Left lung (tissue), 10 donors: ENCODE data around the gene ASB8. TPM values are rescaled to one million over a fixed set of nuclear protein-coding genes. Genes with fewer than 3 reads are reported as not detected.
"Not testable (repeated sequence)": the region's sequence is repeated elsewhere in the genome, so short reads cannot be mapped to it uniquely, and the experiment has no call there.

Experiments
- ATAC-seq: fragments of 200-7000 bp; cut with Tn5 transposase; one replicate; pipeline ENCODE4 v1.9.1; 2020; ENCODE audit warnings: moderate library complexity
- DNase-seq, 4 donors: peaks; one replicate each; pipeline ENCODE4 v3.0.0-alpha.2; 2013 to 2020
- H3K27ac ChIP-seq, 2 donors: fragments of 200-600 bp; sonication (generic) in 1 of 2; one replicate each; pipeline versions ENCODE4 v1.5.0 to v1.8.0; 2020 to 2021
- H3K27me3 ChIP-seq, 2 donors: fragments of 200-600 bp; sonication (generic) in 1 of 2; one replicate each; pipeline versions ENCODE4 v1.5.0 to v1.8.0; 2020 to 2021
- H3K36me3 ChIP-seq, 2 donors: fragments of 200-600 bp; sonication (generic) in 1 of 2; one replicate each; pipeline versions ENCODE4 v1.5.0 to v1.8.0; 2020 to 2021
- H3K4me1 ChIP-seq, 2 donors: fragments of 200-600 bp; one replicate each; pipeline ENCODE4 v1.8.0; 2021
- H3K4me3 ChIP-seq, 2 donors: fragments of 200-600 bp; sonication (generic) in 1 of 2; one replicate each; pipeline versions ENCODE4 v1.5.0 to v1.8.0; 2020 to 2021; ENCODE audit warnings: mild to moderate bottlenecking in 1 of 2
- H3K9me3 ChIP-seq, 2 donors: fragments of 200-600 bp; sonication (generic) in 1 of 2; one replicate each; pipeline versions ENCODE4 v1.5.0 to v1.8.0; 2020 to 2021
- intact Hi-C, 2 donors: fragments of 100-400 bp; cut with DNase I; formaldehyde crosslinking; loops; one replicate each; pipeline versions ENCODE4 v1.11.2 to v1.14.2; 2022
- polyA plus RNA-seq, 6 donors: library from polyadenylated mRNA; unstranded; fragments of 120-200 nt; gene quantifications; one replicate each; pipeline ENCODE4 v1.2.1, GENCODE V29; 2013; ENCODE audit not compliant: insufficient read length in 6 of 6
- total RNA-seq, 2 donors: library from RNA; stranded (reverse); fragmentation: NEBNext Ultra II Directional; extraction: Animal tissue kit (Norgen Biotek cat#: 25700); gene quantifications; one replicate each; pipeline ENCODE4 v1.2.1, GENCODE V29; 2021
- TF ChIP-seq, protein P1 (sequence below), 2 donors: fragments of 200-600 bp; sonication (generic) in 1 of 2; IDR thresholded peaks; one replicate each; pipeline versions ENCODE4 v1.5.0 to v1.8.0; 2021; ENCODE audit warnings: antibody characterized with exemption in 2 of 2
- donor health status: DM: no; HTN: yes; CAD: no.
- donor health status: DM: no; HTN: no; CAD: no.

The ASB8 gene
- total and polyA plus RNA-seq, 8 donors, result 26.8 to 44.5 (median 36.3) TPM

GRCh38 chr12:48115957-48116356, 41.4 kb downstream of the ASB8 start:
- DNase-seq, result no peak
- no peak for ATAC-seq
- H3K27me3 ChIP-seq, result no peaks in the 10 kb centered on the region
- intact Hi-C loops, result no loop called here
- no peak overlapping the region for H3K27ac ChIP-seq
- peaks cover 0 to 7% of the 10 kb centered on the region in 2 donors for H3K4me1 ChIP-seq
- TF ChIP-seq, protein P1, sequence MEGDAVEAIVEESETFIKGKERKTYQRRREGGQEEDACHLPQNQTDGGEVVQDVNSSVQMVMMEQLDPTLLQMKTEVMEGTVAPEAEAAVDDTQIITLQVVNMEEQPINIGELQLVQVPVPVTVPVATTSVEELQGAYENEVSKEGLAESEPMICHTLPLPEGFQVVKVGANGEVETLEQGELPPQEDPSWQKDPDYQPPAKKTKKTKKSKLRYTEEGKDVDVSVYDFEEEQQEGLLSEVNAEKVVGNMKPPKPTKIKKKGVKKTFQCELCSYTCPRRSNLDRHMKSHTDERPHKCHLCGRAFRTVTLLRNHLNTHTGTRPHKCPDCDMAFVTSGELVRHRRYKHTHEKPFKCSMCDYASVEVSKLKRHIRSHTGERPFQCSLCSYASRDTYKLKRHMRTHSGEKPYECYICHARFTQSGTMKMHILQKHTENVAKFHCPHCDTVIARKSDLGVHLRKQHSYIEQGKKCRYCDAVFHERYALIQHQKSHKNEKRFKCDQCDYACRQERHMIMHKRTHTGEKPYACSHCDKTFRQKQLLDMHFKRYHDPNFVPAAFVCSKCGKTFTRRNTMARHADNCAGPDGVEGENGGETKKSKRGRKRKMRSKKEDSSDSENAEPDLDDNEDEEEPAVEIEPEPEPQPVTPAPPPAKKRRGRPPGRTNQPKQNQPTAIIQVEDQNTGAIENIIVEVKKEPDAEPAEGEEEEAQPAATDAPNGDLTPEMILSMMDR (IDR thresholded peaks at IDR 0.05), result no peak
- H3K4me3 ChIP-seq, result no peak overlapping the region
- no peaks in the 10 kb centered on the region for H3K9me3 ChIP-seq
- H3K36me3 ChIP-seq, result no peaks in the 10 kb centered on the region

DNA sequence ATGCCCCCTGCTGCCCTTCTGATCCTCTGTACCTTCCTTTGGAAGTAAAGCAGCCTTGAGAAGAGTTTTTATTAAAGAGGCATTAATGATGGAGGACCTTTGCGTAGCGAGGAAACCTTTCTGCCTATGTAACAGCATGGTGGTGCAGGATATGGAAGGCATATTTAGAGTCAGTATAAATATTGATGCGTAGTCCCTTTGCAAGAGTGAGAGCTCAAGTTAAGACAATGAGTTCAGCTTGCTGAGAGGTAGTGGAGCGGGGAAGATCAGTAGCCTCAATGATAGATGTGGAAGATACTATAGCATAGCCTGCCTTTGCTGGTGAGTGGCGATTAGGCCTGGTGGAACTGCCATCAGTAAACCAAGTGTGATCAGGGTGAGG, 46.0 kb downstream of the ASB8 start:
- H3K27me3 ChIP-seq, H3K27ac ChIP-seq, H3K9me3 ChIP-seq, intact Hi-C loops, H3K36me3 ChIP-seq, DNase-seq, H3K4me3 ChIP-seq, ATAC-seq: not testable (repeated sequence)
- H3K4me1 ChIP-seq, result peaks cover 8 to 14% of the 10 kb centered on the region in 2 donors

- no peaks in the 10 kb centered on the region for H3K9me3 ChIP-seq
- H3K36me3 ChIP-seq, result no peaks in the 10 kb centered on the region
- no peak overlapping the region for H3K4me3 ChIP-seq
- DNase-seq (peak in 1 of 4 donors; percentile 41), ATAC-seq (peak; percentile 90)
- H3K4me1 ChIP-seq, result peaks cover 8 to 15% of the 10 kb centered on the region in 2 donors
- no peaks in the 10 kb centered on the region for H3K27me3 ChIP-seq
- TF ChIP-seq, protein P1 (IDR thresholded peaks at IDR 0.05), result no peak
- intact Hi-C loops, result no loop called here
- H3K27ac ChIP-seq, result peak overlapping the region in 1 of 2 donors; percentile 13
Observed at GRCh38 chr12:48110691-48111311, 46.5 kb downstream of the ASB8 start.

- Histone ChIP-seq H3K9me3 (no peaks in the 10 kb centered on the region), H3K27ac (no peak overlapping the region), H3K27me3 (no peaks in the 10 kb centered on the region), H3K4me3 (no peak overlapping the region), H3K36me3 (no peaks in the 10 kb centered on the region), H3K4me1 (peaks cover 15 to 26% of the 10 kb centered on the region in 2 donors)
- no peak for DNase-seq
- no peak for ATAC-seq
- intact Hi-C loops, result loop anchor here in 1 of 2 donors (5.0 kb wide), 1 partner anchor 48 kb away; the partner anchor contains the start of gene ASB8
- TF ChIP-seq, protein P1 (IDR thresholded peaks at IDR 0.05), result no peak
Observed at GRCh38 chr12:48109424-48109823, 47.9 kb downstream of the ASB8 start.

GRCh38 chr12:48106681-48107613, 50.4 kb downstream of the ASB8 start:
- intact Hi-C loops, result loop anchor here in 1 of 2 donors (5.0 kb wide), 1 partner anchor 50 kb away; the partner anchor contains the start of gene ASB8
- ATAC-seq (no peak), DNase-seq (no peak)
- Histone ChIP-seq H3K27ac (peak overlapping the region; percentile 96 to 97), H3K9me3 (no peaks in the 10 kb centered on the region), H3K36me3 (no peaks in the 10 kb centered on the region), H3K27me3 (no peaks in the 10 kb centered on the region), H3K4me3 (peak overlapping the region; percentile 85 to 88), H3K4me1 (peaks cover 17 to 37% of the 10 kb centered on the region in 2 donors)
- TF ChIP-seq, protein P1 (IDR thresholded peaks at IDR 0.05), result no peak
